ENCODE data around the gene NOL6.
"Not testable (repeated sequence)": the region's sequence is repeated elsewhere in the genome, so short reads cannot be mapped to it uniquely, and the experiment has no call there.

Gene NOL6

DNA sequence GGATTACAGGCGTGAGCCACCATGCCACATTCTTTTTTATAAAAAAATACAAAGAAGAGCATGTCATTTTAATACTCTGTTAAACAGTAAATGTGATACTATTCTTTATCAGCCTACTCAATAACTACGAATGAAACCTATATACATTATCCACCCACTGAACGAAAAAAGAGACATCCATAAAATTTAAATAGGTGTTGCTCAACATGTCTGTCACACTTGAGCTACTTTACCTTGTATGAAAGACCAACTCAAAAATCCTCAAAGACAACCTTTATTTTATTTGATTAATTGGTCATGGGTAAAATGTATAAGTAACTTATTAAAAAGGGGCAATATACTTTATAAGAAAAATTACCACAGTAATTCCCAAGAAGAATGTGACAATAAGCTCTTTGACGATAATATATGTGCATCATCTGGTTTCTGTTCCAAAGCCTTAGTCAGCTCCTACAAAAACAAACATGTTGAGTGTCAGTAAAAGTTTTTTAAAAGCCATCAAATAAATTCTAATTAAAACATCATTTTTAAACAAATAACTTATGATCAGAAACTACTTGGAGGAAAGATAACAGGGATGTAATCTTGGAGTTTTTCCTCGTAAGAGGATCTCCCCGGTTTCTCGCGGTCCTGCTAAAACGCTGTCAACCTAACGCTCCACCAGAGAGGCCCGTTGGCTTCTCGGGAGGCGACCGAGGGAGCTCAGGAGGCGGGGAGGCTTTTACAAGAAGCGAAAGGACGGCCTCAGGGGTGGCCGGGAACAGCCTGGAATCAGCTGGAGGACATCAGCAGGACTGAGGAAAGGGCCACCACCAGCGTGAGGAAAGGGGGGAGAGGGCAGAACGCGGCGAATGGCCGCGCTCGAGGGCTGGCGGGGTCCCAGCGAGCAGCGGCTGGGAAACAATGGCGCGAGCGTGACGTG, 36.8 kb upstream of the NOL6 start:
- H3K9me3 ChIP-seq (ENCODE audit: severe bottlenecking): no peaks in the 10 kb centered on the region
- H3K36me3 ChIP-seq: no peaks in the 10 kb centered on the region
- peak; percentile 65 for DNase-seq
- H3K27me3 ChIP-seq (ENCODE audit: insufficient read depth, low read depth, severe bottlenecking): no peaks in the 10 kb centered on the region
- H3K27ac ChIP-seq: peak overlapping the region; percentile 85
- peak overlapping the region; percentile 77 for H3K4me3 ChIP-seq (ENCODE audit: low read depth, low read length)
- TF ChIP-seq, protein P1, sequence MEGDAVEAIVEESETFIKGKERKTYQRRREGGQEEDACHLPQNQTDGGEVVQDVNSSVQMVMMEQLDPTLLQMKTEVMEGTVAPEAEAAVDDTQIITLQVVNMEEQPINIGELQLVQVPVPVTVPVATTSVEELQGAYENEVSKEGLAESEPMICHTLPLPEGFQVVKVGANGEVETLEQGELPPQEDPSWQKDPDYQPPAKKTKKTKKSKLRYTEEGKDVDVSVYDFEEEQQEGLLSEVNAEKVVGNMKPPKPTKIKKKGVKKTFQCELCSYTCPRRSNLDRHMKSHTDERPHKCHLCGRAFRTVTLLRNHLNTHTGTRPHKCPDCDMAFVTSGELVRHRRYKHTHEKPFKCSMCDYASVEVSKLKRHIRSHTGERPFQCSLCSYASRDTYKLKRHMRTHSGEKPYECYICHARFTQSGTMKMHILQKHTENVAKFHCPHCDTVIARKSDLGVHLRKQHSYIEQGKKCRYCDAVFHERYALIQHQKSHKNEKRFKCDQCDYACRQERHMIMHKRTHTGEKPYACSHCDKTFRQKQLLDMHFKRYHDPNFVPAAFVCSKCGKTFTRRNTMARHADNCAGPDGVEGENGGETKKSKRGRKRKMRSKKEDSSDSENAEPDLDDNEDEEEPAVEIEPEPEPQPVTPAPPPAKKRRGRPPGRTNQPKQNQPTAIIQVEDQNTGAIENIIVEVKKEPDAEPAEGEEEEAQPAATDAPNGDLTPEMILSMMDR (IDR thresholded peaks at IDR 0.05; ENCODE audit: low read depth, low read length): no peak

DNA sequence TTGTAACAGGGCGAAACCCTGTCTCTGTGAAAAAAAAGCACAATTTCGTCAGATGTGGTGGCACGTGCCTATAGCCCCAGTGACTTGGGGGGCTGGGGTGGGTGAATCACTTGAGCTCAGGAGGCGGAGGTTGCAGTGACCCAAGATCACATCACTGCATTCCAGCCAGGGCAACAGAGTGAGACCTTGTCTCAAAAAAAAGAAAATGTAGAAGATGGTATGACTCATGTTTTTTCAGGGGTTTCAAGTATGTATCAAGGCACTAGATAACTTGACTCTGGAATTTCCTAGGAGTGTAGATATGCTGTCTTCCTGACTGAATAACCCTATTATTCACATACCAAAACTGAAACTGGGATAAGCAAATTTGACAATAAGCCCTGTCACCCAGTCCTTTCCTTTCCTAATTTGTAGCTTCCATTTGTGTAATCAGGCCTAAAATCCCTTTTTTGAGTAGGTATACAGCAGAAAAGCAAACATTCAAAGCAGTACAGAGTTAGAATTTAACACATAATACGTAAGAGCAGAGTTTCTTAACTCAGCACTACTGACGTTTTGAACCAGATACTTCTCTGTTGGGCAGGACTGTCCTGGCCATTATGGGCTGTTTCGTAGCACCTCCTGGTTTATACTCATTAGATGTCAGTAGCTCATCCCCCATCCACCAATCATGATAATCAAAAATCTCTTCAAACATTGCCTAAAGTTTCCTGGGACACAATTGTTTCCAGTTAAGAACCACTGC, 33.1 kb upstream of the NOL6 start:
- Histone ChIP-seq H3K9me3 (ENCODE audit: severe bottlenecking) (no peaks in the 10 kb centered on the region), H3K27me3 (ENCODE audit: insufficient read depth, low read depth, severe bottlenecking) (no peaks in the 10 kb centered on the region), H3K4me3 (ENCODE audit: low read depth, low read length) (no peak overlapping the region), H3K27ac (no peak overlapping the region), H3K36me3 (no peaks in the 10 kb centered on the region)
- DNase-seq: no peak
- TF ChIP-seq, protein P1 (IDR thresholded peaks at IDR 0.05; ENCODE audit: low read depth, low read length): no peak

DNA sequence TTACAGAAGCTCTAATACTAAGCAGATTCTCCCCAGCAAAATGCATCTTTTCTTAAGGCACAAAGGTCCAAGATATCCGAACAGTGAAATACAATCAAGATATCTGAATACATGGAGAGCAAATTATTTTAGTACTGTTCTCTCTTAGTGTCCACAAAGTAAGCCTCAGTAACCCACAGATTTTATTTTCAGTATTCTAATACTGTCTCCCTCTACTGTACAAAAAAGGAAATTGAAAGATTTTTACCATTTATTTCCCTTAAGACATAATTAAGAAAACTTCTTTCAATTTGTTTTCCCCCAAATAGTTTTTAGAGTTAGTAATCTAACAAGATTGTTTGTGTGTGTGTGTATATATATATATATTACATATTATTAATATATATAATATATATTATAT, 24.7 kb upstream of the NOL6 start:
- H3K9me3 ChIP-seq (ENCODE audit: severe bottlenecking): no peaks in the 10 kb centered on the region
- H3K27ac ChIP-seq: no peak overlapping the region
- no peaks in the 10 kb centered on the region for H3K27me3 ChIP-seq (ENCODE audit: insufficient read depth, low read depth, severe bottlenecking)
- no peak for DNase-seq
- H3K36me3 ChIP-seq: no peaks in the 10 kb centered on the region
- TF ChIP-seq, protein P1 (IDR thresholded peaks at IDR 0.05; ENCODE audit: low read depth, low read length): no peak
- no peak overlapping the region for H3K4me3 ChIP-seq (ENCODE audit: low read depth, low read length)

DNA sequence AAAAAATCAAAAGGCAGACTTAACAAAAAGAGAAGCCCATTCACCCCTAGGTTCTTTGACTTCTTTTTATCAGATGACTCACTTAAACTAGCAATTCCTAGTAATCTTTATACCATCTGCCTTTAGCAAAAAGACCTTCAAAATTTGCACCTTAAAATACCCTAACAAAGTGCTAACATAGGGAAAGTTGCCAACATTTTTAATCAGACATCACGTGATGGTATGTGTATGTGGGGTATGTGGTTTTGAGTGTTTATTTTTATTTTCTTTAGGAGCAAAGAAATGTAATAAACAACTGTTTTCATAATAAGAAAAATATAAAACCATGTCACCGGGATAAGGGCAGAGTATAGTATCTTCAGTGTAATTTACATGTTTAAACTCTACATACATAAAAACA, 20.1 kb upstream of the NOL6 start:
- not testable (repeated sequence) for H3K27ac ChIP-seq; H3K4me3 ChIP-seq (ENCODE audit: low read depth, low read length); DNase-seq; H3K36me3 ChIP-seq; H3K27me3 ChIP-seq (ENCODE audit: insufficient read depth, low read depth, severe bottlenecking); H3K9me3 ChIP-seq (ENCODE audit: severe bottlenecking)

DNA sequence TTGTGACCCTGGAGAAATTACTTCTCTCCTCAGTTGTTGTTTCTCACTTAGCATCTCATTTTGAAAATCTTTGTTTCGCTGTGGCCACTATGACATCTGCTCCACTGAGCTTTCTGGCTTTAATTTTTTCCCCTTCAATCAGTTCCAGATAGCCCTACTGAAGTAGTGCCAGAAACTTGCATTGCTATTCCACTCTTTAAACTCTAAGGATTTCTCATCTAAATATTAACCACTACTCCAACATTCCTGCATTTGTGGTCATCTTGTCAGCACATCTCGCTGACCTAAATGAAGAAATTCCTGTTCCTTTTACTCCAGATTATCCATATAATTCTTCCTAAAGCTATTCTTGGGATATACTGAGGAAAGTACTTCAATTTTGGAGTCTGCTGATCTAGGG, 15.3 kb upstream of the NOL6 start:
- TF ChIP-seq, protein P1 (IDR thresholded peaks at IDR 0.05; ENCODE audit: low read depth, low read length): no peak
- Histone ChIP-seq H3K9me3 (ENCODE audit: severe bottlenecking) (no peaks in the 10 kb centered on the region), H3K36me3 (no peaks in the 10 kb centered on the region), H3K27ac (no peak overlapping the region), H3K4me3 (ENCODE audit: low read depth, low read length) (no peak overlapping the region), H3K27me3 (ENCODE audit: insufficient read depth, low read depth, severe bottlenecking) (no peaks in the 10 kb centered on the region)
- DNase-seq: no peak

DNA sequence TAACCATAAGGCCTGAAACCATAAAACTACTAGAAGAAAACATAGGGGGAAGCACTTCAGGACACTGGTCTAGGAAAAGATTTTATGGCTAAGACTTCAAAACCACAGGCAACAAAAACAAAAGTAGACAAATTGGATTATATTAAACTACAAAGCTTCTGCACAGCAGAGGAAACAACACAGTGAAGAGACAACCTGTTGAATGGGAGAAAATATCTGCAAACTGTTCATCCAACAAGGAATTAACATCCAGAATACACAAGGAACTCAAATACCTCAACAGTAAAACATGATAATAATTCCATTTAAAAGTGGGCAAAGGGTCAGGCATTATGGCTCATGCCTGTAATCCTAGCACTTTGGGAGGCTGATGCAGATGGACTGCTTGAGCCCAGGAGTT, 11.6 kb upstream of the NOL6 start:
- not testable (repeated sequence) for DNase-seq; H3K27ac ChIP-seq; H3K27me3 ChIP-seq (ENCODE audit: insufficient read depth, low read depth, severe bottlenecking); H3K36me3 ChIP-seq; H3K4me3 ChIP-seq (ENCODE audit: low read depth, low read length); H3K9me3 ChIP-seq (ENCODE audit: severe bottlenecking)
